Mesendoderm (in vitro differentiated cells): ENCODE results near the gene ATP8A2.
A peak's percentile ranks its signal among the peaks of the same experiment; 100 is the strongest.
"Not testable (repeated sequence)": the region's sequence is repeated elsewhere in the genome, so short reads cannot be mapped to it uniquely, and the experiment has no call there.

Experiments used
- DNase-seq: peaks from one replicate; pipeline ENCODE4 v3.0.0; 2013
- H2AK5ac ChIP-seq: 2 replicates; pipeline ENCODE4 v1.6.1; 2013; ENCODE audit warnings: low read length, inconsistent platforms
- H2BK120ac ChIP-seq: 2 replicates; pipeline ENCODE4 v1.6.1; 2013; ENCODE audit warnings: low read depth, mild to moderate bottlenecking, low read length, moderate library complexity, mixed read lengths
- H2BK15ac ChIP-seq: replicated peaks from 2 replicates; pipeline ENCODE4 v1.6.1; 2013; ENCODE audit warnings: low read depth, mild to moderate bottlenecking, moderate library complexity
- H2BK5ac ChIP-seq: 2 replicates; pipeline ENCODE4 v1.6.1; 2013; ENCODE audit warnings: low read length, inconsistent platforms
- H3K18ac ChIP-seq: 2 replicates; pipeline ENCODE4 v1.6.1; 2013; ENCODE audit warnings: mild to moderate bottlenecking, low read length, mixed read lengths
- H3K23ac ChIP-seq: one replicate; pipeline ENCODE4 v1.6.1; 2013; ENCODE audit warnings: low read length
- H3K27ac ChIP-seq: 2 replicates; pipeline ENCODE4 v1.5.1; 2013; ENCODE audit warnings: low read depth, mild to moderate bottlenecking, inconsistent platforms, low read length, moderate library complexity
- H3K27me3 ChIP-seq: 2 replicates; pipeline ENCODE4 v1.6.1; 2013; ENCODE audit warnings: low read length, control low read depth, mild to moderate bottlenecking, inconsistent platforms; ENCODE audit not compliant: insufficient read depth, poor library complexity
- H3K36me3 ChIP-seq: 2 replicates; pipeline ENCODE4 v1.6.1; 2013; ENCODE audit warnings: low read length, inconsistent platforms; ENCODE audit not compliant: control insufficient read depth, insufficient read depth
- H3K4ac ChIP-seq: one replicate; pipeline ENCODE4 v1.6.1; 2013; ENCODE audit warnings: low read depth, mild to moderate bottlenecking, low read length, moderate library complexity
- H3K4me1 ChIP-seq: 2 replicates; pipeline ENCODE4 v1.6.1; 2013; ENCODE audit warnings: low read depth, low read length, inconsistent platforms; ENCODE audit not compliant: control insufficient read depth
- H3K4me2 ChIP-seq: 2 replicates; pipeline ENCODE4 v1.6.1; 2013; ENCODE audit warnings: low read length
- H3K4me3 ChIP-seq: 2 replicates; pipeline ENCODE4 v1.5.1; 2013; ENCODE audit warnings: mild to moderate bottlenecking, low read length
- H3K56ac ChIP-seq: one replicate; pipeline ENCODE4 v1.6.1; 2013; ENCODE audit warnings: low read length
- H3K79me1 ChIP-seq: 2 replicates; pipeline ENCODE4 v1.6.1; 2013; ENCODE audit warnings: low read length, inconsistent platforms
- H3K79me2 ChIP-seq: 2 replicates; pipeline ENCODE4 v1.6.1; 2013; ENCODE audit warnings: mild to moderate bottlenecking, low read length; ENCODE audit not compliant: control insufficient read depth, insufficient read depth
- H3K9ac ChIP-seq: 2 replicates; pipeline ENCODE4 v1.6.1; 2013; ENCODE audit warnings: low read length, inconsistent platforms
- H4K5ac ChIP-seq: one replicate; pipeline ENCODE4 v1.6.1; 2013; ENCODE audit warnings: low read length
- H4K8ac ChIP-seq: one replicate; pipeline ENCODE4 v1.6.1; 2013; ENCODE audit warnings: low read depth, mild to moderate bottlenecking, control low read depth, low read length, moderate library complexity
- WGBS: extraction: QIAGEN DNeasy Blood & Tissue Kit; methylation state at CpG from one replicate; pipeline ENCODE4 v1.1.7; 2013; ENCODE audit warnings: low lambda C conversion rate, missing lambda C conversion rate; ENCODE audit not compliant: insufficient coverage; ENCODE audit errors: extremely low coverage; 5-methylcytosine and 5-hydroxymethylcytosine counted together

ATP8A2 gene

GRCh38 chr13:25807562-25807961 lies 435.8 kb downstream of the ATP8A2 start:
- H4K8ac ChIP-seq: no peak overlapping the region
- H3K56ac ChIP-seq: no peak overlapping the region
- no peaks in the 10 kb centered on the region for H3K36me3 ChIP-seq
- no CpG with 5 or more reads among the region's 1 CpG for WGBS
- H2AK5ac ChIP-seq: no peak overlapping the region
- H3K23ac ChIP-seq: no peak overlapping the region
- no peak overlapping the region for H4K5ac ChIP-seq
- H3K27ac ChIP-seq: no peak overlapping the region
- H3K27me3 ChIP-seq: no peaks in the 10 kb centered on the region
- H2BK15ac ChIP-seq: no peak overlapping the region
- H2BK120ac ChIP-seq: no peak overlapping the region
- no peak overlapping the region for H2BK5ac ChIP-seq
- no peak for DNase-seq
- no peak overlapping the region for H3K18ac ChIP-seq
- no peaks in the 10 kb centered on the region for H3K4me1 ChIP-seq
- no peaks in the 10 kb centered on the region for H3K79me2 ChIP-seq
- H3K79me1 ChIP-seq: no peaks in the 10 kb centered on the region
- H3K9ac ChIP-seq: no peak overlapping the region
- H3K4me2 ChIP-seq: no peak overlapping the region
- no peak overlapping the region for H3K4ac ChIP-seq
- no peak overlapping the region for H3K4me3 ChIP-seq

GRCh38 chr13:25811506-25811905 lies 439.7 kb downstream of the ATP8A2 start:
- Histone ChIP-seq H3K4me1 (no peaks in the 10 kb centered on the region), H3K9ac (no peak overlapping the region), H3K79me1 (no peaks in the 10 kb centered on the region), H3K27ac (no peak overlapping the region), H4K8ac (no peak overlapping the region), H3K4me2 (no peak overlapping the region), H3K36me3 (no peaks in the 10 kb centered on the region), H4K5ac (no peak overlapping the region), H2BK15ac (no peak overlapping the region), H3K4ac (no peak overlapping the region), H3K27me3 (no peaks in the 10 kb centered on the region), H3K18ac (no peak overlapping the region), H3K4me3 (no peak overlapping the region), H3K79me2 (no peaks in the 10 kb centered on the region), H2AK5ac (no peak overlapping the region), H2BK120ac (no peak overlapping the region), H3K23ac (no peak overlapping the region), H3K56ac (no peak overlapping the region), H2BK5ac (no peak overlapping the region)
- whole genome bisulfite sequencing: no CpG with 5 or more reads among the region's 3 CpGs
- no peak for DNase-seq

GRCh38 chr13:25816239-25816638 lies 444.5 kb downstream of the ATP8A2 start:
- no peak overlapping the region for H3K23ac ChIP-seq

GRCh38 chr13:25819856-25820530 lies 448.2 kb downstream of the ATP8A2 start:
- H3K18ac ChIP-seq: no peak overlapping the region
- no peak overlapping the region for H3K27ac ChIP-seq
- no peak overlapping the region for H2AK5ac ChIP-seq
- peak; percentile 52 for DNase-seq
- WGBS: no CpG with 5 or more reads among the region's 10 CpGs
- H3K23ac ChIP-seq: no peak overlapping the region
- H3K4me1 ChIP-seq: peaks cover 4% of the 10 kb centered on the region
- H3K79me1 ChIP-seq: no peaks in the 10 kb centered on the region
- no peak overlapping the region for H3K4ac ChIP-seq
- H4K8ac ChIP-seq: no peak overlapping the region
- no peaks in the 10 kb centered on the region for H3K79me2 ChIP-seq
- H3K36me3 ChIP-seq: no peaks in the 10 kb centered on the region
- H3K27me3 ChIP-seq: no peaks in the 10 kb centered on the region
- H3K4me3 ChIP-seq: no peak overlapping the region
- no peak overlapping the region for H3K56ac ChIP-seq
- no peak overlapping the region for H3K9ac ChIP-seq
- no peak overlapping the region for H2BK15ac ChIP-seq
- H3K4me2 ChIP-seq: no peak overlapping the region
- no peak overlapping the region for H2BK5ac ChIP-seq
- H2BK120ac ChIP-seq: no peak overlapping the region
- H4K5ac ChIP-seq: no peak overlapping the region

More at GRCh38 chr13:25816239-25816638, 444.5 kb downstream of the ATP8A2 start:
- no peak overlapping the region for H3K27ac ChIP-seq
- H3K4me2 ChIP-seq: no peak overlapping the region
- H2BK5ac ChIP-seq: no peak overlapping the region
- DNase-seq: no peak
- no peaks in the 10 kb centered on the region for H3K79me2 ChIP-seq
- no CpG with 5 or more reads among the region's 4 CpGs for WGBS
- H2BK120ac ChIP-seq: no peak overlapping the region
- H3K9ac ChIP-seq: no peak overlapping the region
- no peaks in the 10 kb centered on the region for H3K27me3 ChIP-seq
- H2BK15ac ChIP-seq: no peak overlapping the region
- no peak overlapping the region for H3K4me3 ChIP-seq
- no peak overlapping the region for H3K4ac ChIP-seq
- H4K8ac ChIP-seq: no peak overlapping the region
- no peaks in the 10 kb centered on the region for H3K36me3 ChIP-seq
- H3K56ac ChIP-seq: no peak overlapping the region
- no peaks in the 10 kb centered on the region for H3K79me1 ChIP-seq
- H2AK5ac ChIP-seq: no peak overlapping the region
- no peak overlapping the region for H4K5ac ChIP-seq
- H3K4me1 ChIP-seq: peaks cover 4% of the 10 kb centered on the region
- no peak overlapping the region for H3K18ac ChIP-seq

GRCh38 chr13:25821776-25822175 lies 450.0 kb downstream of the ATP8A2 start:
- no peak overlapping the region for H2BK15ac ChIP-seq
- H3K9ac ChIP-seq: no peak overlapping the region
- H3K36me3 ChIP-seq: no peaks in the 10 kb centered on the region
- no peak overlapping the region for H3K4me3 ChIP-seq
- no peak overlapping the region for H3K18ac ChIP-seq
- no peak overlapping the region for H2BK120ac ChIP-seq
- H4K5ac ChIP-seq: no peak overlapping the region
- no peak overlapping the region for H2AK5ac ChIP-seq
- no peak overlapping the region for H3K27ac ChIP-seq
- DNase-seq: no peak
- no peaks in the 10 kb centered on the region for H3K79me2 ChIP-seq
- no peak overlapping the region for H3K4ac ChIP-seq
- no peak overlapping the region for H4K8ac ChIP-seq
- H2BK5ac ChIP-seq: no peak overlapping the region
- no peaks in the 10 kb centered on the region for H3K79me1 ChIP-seq
- H3K23ac ChIP-seq: no peak overlapping the region
- H3K56ac ChIP-seq: no peak overlapping the region
- no peaks in the 10 kb centered on the region for H3K27me3 ChIP-seq
- H3K4me1 ChIP-seq: peaks cover 4% of the 10 kb centered on the region
- H3K4me2 ChIP-seq: no peak overlapping the region

GRCh38 chr13:25827221-25827620 lies 455.4 kb downstream of the ATP8A2 start:
- H2BK15ac ChIP-seq, H4K8ac ChIP-seq: not testable (repeated sequence)
- no CpG with 5 or more reads among the region's 9 CpGs for WGBS

More at GRCh38 chr13:25827221-25827620, 455.4 kb downstream of the ATP8A2 start:
- not testable (repeated sequence) for H3K4me2 ChIP-seq, H3K4me3 ChIP-seq, H3K18ac ChIP-seq, H2BK120ac ChIP-seq, H3K4me1 ChIP-seq, H3K9ac ChIP-seq, DNase-seq, H3K79me2 ChIP-seq, H3K23ac ChIP-seq, H3K4ac ChIP-seq, H3K56ac ChIP-seq, H4K5ac ChIP-seq, H2AK5ac ChIP-seq, H3K79me1 ChIP-seq, H3K36me3 ChIP-seq, H3K27me3 ChIP-seq, H3K27ac ChIP-seq, H2BK5ac ChIP-seq
